Stimulated activated CD4-positive, alpha-beta T cell treated with anti-CD3 and anti-CD28 coated beads, Interleukin-15, amount 100 ng/mL, for 48 hours (primary cell): ENCODE results near the gene LYG1.

Experiments used
- DNase-seq, 2 donors: peaks; one replicate each; pipeline ENCODE4 v3.0.0-alpha.2; 2020; ENCODE audit warnings: low read depth in 2 of 2

LYG1 gene

GRCh38 chr2:99275882-99276281, 25.1 kb downstream of the LYG1 start:
- DNase-seq: no peak

DNA sequence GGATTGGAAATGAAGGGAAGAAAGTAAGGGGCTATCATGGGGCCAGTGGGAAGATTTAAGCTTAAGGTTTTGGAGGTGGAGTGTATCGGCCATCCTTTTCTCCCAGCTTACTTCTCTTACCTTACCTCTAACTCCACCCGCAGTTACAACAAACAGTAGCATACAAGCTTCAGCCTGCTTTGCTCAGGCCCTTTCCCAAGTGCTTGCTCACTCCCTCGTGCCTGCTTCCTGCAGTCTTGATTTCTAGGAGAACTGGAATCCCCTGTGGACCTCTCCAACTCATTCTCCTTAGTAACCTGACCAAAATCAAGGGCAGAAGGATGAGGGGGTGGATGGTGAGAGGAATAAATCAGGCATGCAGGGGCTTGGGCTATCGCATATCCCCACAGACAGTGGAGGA, 39.8 kb downstream of the LYG1 start:
- DNase-seq: no peak

DNA sequence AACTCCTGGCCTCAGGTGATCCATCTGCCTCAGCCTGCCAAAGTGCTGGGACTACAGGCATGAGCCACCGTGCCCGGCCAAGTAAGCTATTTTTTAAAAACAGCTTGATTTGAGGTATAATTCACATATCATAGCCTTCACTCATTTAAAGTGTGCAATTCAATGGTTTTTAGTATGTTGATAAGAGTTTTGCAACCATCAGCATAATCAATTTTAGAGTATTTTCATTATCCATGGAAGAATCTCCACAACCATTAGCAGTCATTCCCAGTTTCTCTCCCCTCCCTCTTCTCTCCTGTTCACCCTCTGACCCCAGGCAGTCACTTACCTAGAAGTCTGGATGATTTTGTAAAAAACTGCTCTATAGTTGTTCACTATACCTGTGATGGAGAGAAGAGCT, 40.8 kb downstream of the LYG1 start:
- no peak for DNase-seq

- DNase-seq: no peak
Measured at GRCh38 chr2:99259465-99259864, 41.5 kb downstream of the LYG1 start.

GRCh38 chr2:99256677-99257076, 44.3 kb downstream of the LYG1 start:
- no peak for DNase-seq

GRCh38 chr2:99255491-99256318, 45.3 kb downstream of the LYG1 start, which contains the start of gene LYG2:
Gene LYG2, minus strand, starts transcription at chr2:99255666. Its CDS starts 1,406 bp downstream, at chr2:99254260.
- no peak for DNase-seq

- DNase-seq: no peak
Measured at GRCh38 chr2:99249951-99250350, 51.0 kb downstream of the LYG1 start.

- DNase-seq: no peak
Measured at GRCh38 chr2:99242151-99242550, 58.8 kb downstream of the LYG1 start.

DNA sequence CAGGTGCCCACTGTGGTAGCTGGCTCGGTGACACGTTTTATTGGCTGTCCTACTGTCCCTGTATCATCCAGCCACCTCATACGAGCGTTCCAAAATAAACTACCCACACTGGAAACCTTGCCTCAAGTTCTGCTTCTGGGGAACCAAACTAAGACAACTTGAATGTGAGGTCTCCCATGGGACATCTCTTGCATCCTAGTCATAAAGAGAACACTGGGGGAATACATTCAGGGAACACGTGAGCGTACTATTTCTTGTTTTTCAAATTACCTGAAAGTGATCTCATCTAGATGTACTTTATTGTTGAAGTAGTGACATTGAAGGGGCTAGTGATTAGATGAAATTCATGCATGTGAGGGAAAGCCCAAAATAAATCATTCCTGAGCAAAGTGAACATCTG, 60.6 kb downstream of the LYG1 start:
- DNase-seq: no peak

GRCh38 chr2:99238599-99238998, 62.4 kb downstream of the LYG1 start:
- DNase-seq: no peak
